PC-3 (cell line): ENCODE measurements around the gene DBNDD1. TPM values are rescaled to one million over a fixed set of nuclear protein-coding genes. Genes with fewer than 3 reads are reported as not detected.

Experiments
- ATAC-seq: fragments of 200-7000 bp; cut with Tn5 transposase; 2 replicates; pipeline ENCODE4 v1.9.1; 2020; ENCODE audit warnings: mild to moderate bottlenecking, moderate library complexity
- BruUV-seq: library from RNA; stranded (reverse); fragments of 400-500 nt; replicated peaks from 2 replicates; lab custom pipeline; 2021; lab: Mats Ljungman, UMichigan
- CTCF ChIA-PET: fragments of 300-600 bp; sonication (Branson Sonifier 250); formaldehyde crosslinking; loops from one replicate; lab custom pipeline; 2022; ENCODE audit warnings: antibody characterized with exemption; lab: Charles Lee
- POLR2A ChIA-PET: fragments of 300-600 bp; sonication (Branson Sonifier 250); formaldehyde crosslinking; loops from one replicate; lab custom pipeline; 2022; ENCODE audit warnings: antibody characterized with exemption; ENCODE audit not compliant: unreplicated experiment; lab: Charles Lee
- DNase-seq: peaks from one replicate; pipeline ENCODE4 v3.0.0-alpha.2; 2015
- H2AFZ ChIP-seq: fragments of 300-600 bp; sonication (generic); 2 replicates; pipeline ENCODE4 v1.6.0; 2016; ENCODE audit warnings: antibody characterized with exemption, low read length
- H3F3A ChIP-seq: fragments of 300-600 bp; sonication (generic); one replicate; pipeline ENCODE4 v1.6.0; 2017; ENCODE audit warnings: antibody characterized with exemption, low read length, control low read depth, mild to moderate bottlenecking; ENCODE audit not compliant: unreplicated experiment
- H3K27ac ChIP-seq: fragments of 300-600 bp; sonication (generic); 2 replicates; pipeline ENCODE4 v1.5.1; 2016; ENCODE audit warnings: mild to moderate bottlenecking, low read length
- H3K27me3 ChIP-seq: fragments of 300-600 bp; sonication (generic); 2 replicates; pipeline ENCODE4 v1.6.1; 2016; ENCODE audit warnings: low read length, mixed read lengths
- H3K36me3 ChIP-seq: fragments of 300-600 bp; sonication (generic); 2 replicates; pipeline ENCODE4 v1.6.1; 2016; ENCODE audit warnings: low read depth, mixed run types, low read length, mixed read lengths
- H3K4me1 ChIP-seq: fragments of 300-600 bp; sonication (generic); 2 replicates; pipeline ENCODE4 v1.5.1; 2016; ENCODE audit warnings: low read length; ENCODE audit not compliant: insufficient read depth
- H3K4me2 ChIP-seq: fragments of 300-600 bp; sonication (generic); 2 replicates; pipeline ENCODE4 v1.6.0; 2016; ENCODE audit warnings: low read length
- H3K4me3 ChIP-seq: fragments of 300-600 bp; sonication (generic); 2 replicates; pipeline ENCODE4 v1.5.1; 2016; ENCODE audit warnings: mild to moderate bottlenecking, low read length, mixed read lengths
- H3K79me2 ChIP-seq: fragments of 300-600 bp; sonication (generic); 2 replicates; pipeline ENCODE4 v1.6.1; 2017; ENCODE audit warnings: low read length, mixed read lengths
- H3K9ac ChIP-seq: fragments of 300-600 bp; sonication (generic); 2 replicates; pipeline ENCODE4 v1.6.0; 2016; ENCODE audit warnings: mild to moderate bottlenecking, low read length
- H3K9me2 ChIP-seq: fragments of 300-600 bp; sonication (generic); replicated peaks from 2 replicates; pipeline ENCODE4 v1.6.1; 2016; ENCODE audit warnings: mixed run types, low read length, mixed read lengths
- H3K9me3 ChIP-seq: fragments of 300-600 bp; sonication (generic); 2 replicates; pipeline ENCODE4 v1.6.1; 2016; ENCODE audit warnings: low read length, mixed read lengths
- H4K20me1 ChIP-seq: fragments of 300-600 bp; sonication (generic); 2 replicates; pipeline ENCODE4 v1.6.1; 2016; ENCODE audit warnings: low read length, mixed read lengths
- EZH2 ChIP-seq: fragments of 300-600 bp; sonication (generic); IDR thresholded peaks from one replicate; pipeline ENCODE4 v1.6.1; 2017; ENCODE audit warnings: antibody characterized with exemption, mild to moderate bottlenecking, low read length; ENCODE audit not compliant: unreplicated experiment
- EZH2phosphoT487 ChIP-seq: fragments of 300-600 bp; sonication (generic); IDR thresholded peaks from 2 replicates; pipeline ENCODE4 v1.6.1; 2018; ENCODE audit warnings: mild to moderate bottlenecking, antibody characterized with exemption, low read length, borderline replicate concordance
- intact Hi-C: fragments of 100-400 bp; cut with micrococcal nuclease; formaldehyde crosslinking; loops from 2 replicates; pipeline ENCODE4 v1.9.0; 2023
- total RNA-seq: library from RNA; depleted of rRNA; stranded (reverse); fragments of >200 nt; gene quantifications from 2 replicates; pipeline ENCODE4 v1.2.3, GENCODE V29; 2014
- TF ChIP-seq, protein P1 (sequence below): fragments of 300-600 bp; sonication (generic); conservative IDR thresholded peaks from 2 replicates; pipeline ENCODE4 v1.5.1; 2017; ENCODE audit warnings: antibody characterized with exemption, low read depth, mild to moderate bottlenecking, low read length

DBNDD1 gene
- total RNA-seq, 1 experiment from 2014 or later = 21.1 TPM

DNA sequence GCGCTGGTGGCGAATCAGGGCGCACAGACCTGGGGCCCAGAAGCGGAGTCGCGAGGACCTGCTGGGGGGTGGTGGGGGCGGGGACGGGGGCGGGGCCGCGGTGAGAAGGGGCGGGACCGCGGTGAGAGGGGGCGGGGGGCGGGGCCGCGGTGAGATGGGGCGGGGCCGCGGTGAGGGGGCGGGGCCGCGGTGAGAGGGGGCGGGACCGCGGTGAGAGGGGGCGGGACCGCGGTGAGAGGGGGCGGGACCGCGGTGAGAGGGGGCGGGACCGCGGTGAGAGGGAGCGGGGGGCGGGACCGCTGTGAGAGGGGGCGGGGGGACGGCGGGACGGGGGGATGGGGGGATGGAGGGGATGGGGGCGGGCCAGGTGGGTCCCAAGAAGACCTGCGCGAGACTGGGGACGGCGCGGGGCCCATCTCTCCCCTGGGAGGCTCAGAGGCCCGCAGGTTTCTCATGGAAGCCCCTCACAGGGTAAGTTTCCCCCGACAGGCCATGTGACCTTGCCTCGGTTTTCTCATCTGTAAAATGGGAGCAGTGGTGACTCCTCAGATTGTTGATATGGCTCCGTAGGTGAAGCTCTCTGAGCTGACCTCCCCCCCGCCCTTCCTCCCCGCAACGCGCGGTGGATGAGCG is 28.6 kb upstream of the DBNDD1 start:
- intact Hi-C loops = no loop called here
- H3F3A ChIP-seq = no peaks in the 10 kb centered on the region
- BruUV-seq = no TSS peak
- H3K9me3 ChIP-seq = no peaks in the 10 kb centered on the region
- H3K79me2 ChIP-seq = no peaks in the 10 kb centered on the region
- TF ChIP-seq EZH2 = no peak
- TF ChIP-seq, protein P1, sequence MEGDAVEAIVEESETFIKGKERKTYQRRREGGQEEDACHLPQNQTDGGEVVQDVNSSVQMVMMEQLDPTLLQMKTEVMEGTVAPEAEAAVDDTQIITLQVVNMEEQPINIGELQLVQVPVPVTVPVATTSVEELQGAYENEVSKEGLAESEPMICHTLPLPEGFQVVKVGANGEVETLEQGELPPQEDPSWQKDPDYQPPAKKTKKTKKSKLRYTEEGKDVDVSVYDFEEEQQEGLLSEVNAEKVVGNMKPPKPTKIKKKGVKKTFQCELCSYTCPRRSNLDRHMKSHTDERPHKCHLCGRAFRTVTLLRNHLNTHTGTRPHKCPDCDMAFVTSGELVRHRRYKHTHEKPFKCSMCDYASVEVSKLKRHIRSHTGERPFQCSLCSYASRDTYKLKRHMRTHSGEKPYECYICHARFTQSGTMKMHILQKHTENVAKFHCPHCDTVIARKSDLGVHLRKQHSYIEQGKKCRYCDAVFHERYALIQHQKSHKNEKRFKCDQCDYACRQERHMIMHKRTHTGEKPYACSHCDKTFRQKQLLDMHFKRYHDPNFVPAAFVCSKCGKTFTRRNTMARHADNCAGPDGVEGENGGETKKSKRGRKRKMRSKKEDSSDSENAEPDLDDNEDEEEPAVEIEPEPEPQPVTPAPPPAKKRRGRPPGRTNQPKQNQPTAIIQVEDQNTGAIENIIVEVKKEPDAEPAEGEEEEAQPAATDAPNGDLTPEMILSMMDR = no peak
- TF ChIP-seq EZH2phosphoT487 = no peak
- no peak for ATAC-seq
- no peak overlapping the region for H3K27ac ChIP-seq
- CTCF ChIA-PET = no interaction called here
- no peaks in the 10 kb centered on the region for H3K27me3 ChIP-seq
- peaks cover 26% of the 10 kb centered on the region for H3K4me1 ChIP-seq
- H4K20me1 ChIP-seq = peaks cover 4% of the 10 kb centered on the region
- no peak overlapping the region for H3K4me3 ChIP-seq
- no peaks in the 10 kb centered on the region for H3K9me2 ChIP-seq
- DNase-seq = no peak
- POLR2A ChIA-PET = no interaction called here
- no peak overlapping the region for H2AFZ ChIP-seq
- no peaks in the 10 kb centered on the region for H3K36me3 ChIP-seq
- H3K9ac ChIP-seq = no peak overlapping the region
- H3K4me2 ChIP-seq = no peak overlapping the region

DNA sequence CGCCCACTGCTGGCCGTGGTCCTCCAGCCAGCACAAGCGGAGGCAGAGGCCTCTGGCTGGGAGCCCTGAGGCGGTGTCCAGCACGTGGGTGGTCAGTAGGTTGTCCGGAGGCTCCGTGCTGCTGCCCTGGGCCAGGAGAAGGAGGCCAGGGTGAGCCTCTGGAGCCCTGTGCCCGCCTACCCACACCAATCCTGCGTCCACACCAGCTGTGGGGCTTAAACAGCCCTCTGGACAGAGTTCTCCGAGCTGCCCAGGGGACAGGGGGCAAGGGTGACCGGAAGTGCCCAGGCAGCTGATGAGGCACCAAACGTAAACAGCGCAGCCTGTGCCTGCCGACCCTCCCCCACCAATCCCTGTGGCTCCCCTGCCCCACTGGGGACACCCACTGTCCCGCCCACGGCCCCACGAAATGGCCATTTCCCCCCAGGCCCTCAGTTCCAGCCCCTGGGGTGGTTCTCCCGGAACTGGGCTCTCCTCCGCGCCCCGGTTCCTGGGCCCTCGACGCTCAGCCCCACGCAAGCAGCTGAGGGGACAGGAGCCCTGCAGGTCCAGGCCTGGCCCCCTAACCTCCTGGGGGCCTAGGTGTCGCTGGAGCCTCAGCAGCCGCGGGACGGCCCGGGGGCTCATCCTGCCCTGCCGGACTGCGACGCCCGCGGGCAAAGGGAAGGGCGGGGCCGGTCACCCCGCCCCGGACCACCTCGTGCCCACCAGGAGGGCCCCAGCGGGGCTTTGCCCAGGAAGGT is 27.9 kb upstream of the DBNDD1 start:
- no peaks in the 10 kb centered on the region for H3K9me3 ChIP-seq
- no peak overlapping the region for H3K4me3 ChIP-seq
- H3K4me1 ChIP-seq = peaks cover 26% of the 10 kb centered on the region
- intact Hi-C loops = no loop called here
- no peaks in the 10 kb centered on the region for H3K79me2 ChIP-seq
- TF ChIP-seq EZH2phosphoT487 (no peak), EZH2 (no peak)
- TF ChIP-seq, protein P1 = no peak
- ATAC-seq = 0 out of 2 replicates have a peak, but pooled peaks have one; percentile 7
- ChIA-PET POLR2A (no interaction called here), CTCF (no interaction called here)
- DNase-seq = no peak
- no peaks in the 10 kb centered on the region for H3K9me2 ChIP-seq
- H4K20me1 ChIP-seq = peaks cover 4% of the 10 kb centered on the region
- H3K27me3 ChIP-seq = no peaks in the 10 kb centered on the region
- H3K27ac ChIP-seq = no peak overlapping the region
- no peak overlapping the region for H3K9ac ChIP-seq
- H3F3A ChIP-seq = no peaks in the 10 kb centered on the region
- H2AFZ ChIP-seq = no peak overlapping the region
- BruUV-seq = no TSS peak
- H3K36me3 ChIP-seq = no peaks in the 10 kb centered on the region
- H3K4me2 ChIP-seq = 0 out of 2 replicates have a peak overlapping the region, but pooled peaks have one; percentile 36
